ENCODE data around the gene FAM153A. TPM values are rescaled to one million over a fixed set of nuclear protein-coding genes. Genes with fewer than 3 reads are reported as not detected.
"Not testable (repeated sequence)": the region's sequence is repeated elsewhere in the genome, so short reads cannot be mapped to it uniquely, and the experiment has no call there.

The FAM153A gene
- total and polyA plus RNA-seq, 11 donors: 1.1 to 11.0 (median 2.6) TPM; not detected in 1

GRCh38 chr5:177689011-177689610 lies 93.6 kb downstream of the FAM153A start:
- H3K9me3 ChIP-seq; intact Hi-C loops (cut with DNase I); H3K4me3 ChIP-seq; H3K27me3 ChIP-seq; ATAC-seq; DNase-seq; H3K4me1 ChIP-seq; H3K27ac ChIP-seq; H3K36me3 ChIP-seq: not testable (repeated sequence)
- WGBS, 4 donors: 75 to 91% (median 78%) methylated on average over 10 to 12 of the region's 12 CpGs

DNA sequence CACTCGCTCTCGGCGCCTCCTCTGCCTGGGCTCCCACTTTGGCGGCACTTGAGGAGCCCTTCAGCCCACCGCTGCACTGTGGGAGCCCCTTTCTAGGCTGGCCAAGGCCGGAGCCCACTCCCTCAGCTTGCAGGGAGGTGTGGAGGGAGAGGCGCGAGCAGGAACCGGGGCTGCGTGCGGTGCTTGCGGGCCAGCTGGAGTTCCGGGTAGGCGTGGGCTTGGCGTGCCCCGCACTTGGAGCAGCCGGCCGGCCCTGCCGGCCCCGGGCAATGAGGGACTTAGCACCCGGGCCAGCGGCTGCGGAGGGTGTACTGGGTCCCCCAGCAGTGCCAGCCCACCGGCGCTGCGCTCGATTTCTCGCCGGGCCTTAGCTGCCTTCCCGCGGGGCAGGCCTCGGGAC lies 94.6 kb downstream of the FAM153A start:
- H3K27ac ChIP-seq; H3K4me1 ChIP-seq; H3K36me3 ChIP-seq; H3K27me3 ChIP-seq; intact Hi-C loops (cut with DNase I); DNase-seq; ATAC-seq; H3K4me3 ChIP-seq; H3K9me3 ChIP-seq: not testable (repeated sequence)
- WGBS, 4 donors: 96 to 98% (median 97%) methylated on average over 4 to 18 of the region's 32 CpGs

- DNase-seq; H3K36me3 ChIP-seq; H3K4me3 ChIP-seq; H3K27ac ChIP-seq; intact Hi-C loops (cut with DNase I); ATAC-seq; H3K4me1 ChIP-seq; H3K27me3 ChIP-seq; H3K9me3 ChIP-seq: not testable (repeated sequence)
- 44 to 80% (median 66%) methylated on average over 1 of the region's 1 CpG for WGBS, 4 donors
Observed at GRCh38 chr5:177681920-177682319, 100.8 kb downstream of the FAM153A start.

Other genes with a start within 250 kb of the FAM153A start
- gene FAM193B, start 228.3 kb downstream of the FAM153A start, total RNA-seq: 10 to 100 TPM; 13.1 to 34.4 (median 20.2) TPM
- gene FAM193B, start 228.3 kb downstream of the FAM153A start, polyA plus RNA-seq: 10 to 100 TPM; 17.4 to 58.9 TPM
- 100 to 1,000 TPM in 2 of 9 donors, 10 to 100 TPM in 7; 46.2 to 138 (median 77.0) TPM for gene TMED9, start 190.7 kb downstream of the FAM153A start, total RNA-seq
- gene TMED9, start 190.7 kb downstream of the FAM153A start, polyA plus RNA-seq: 100 to 1,000 TPM in 1 of 2 donors, 10 to 100 TPM in 1; 62.8 to 321 TPM
- gene B4GALT7, start 182.8 kb downstream of the FAM153A start, total RNA-seq: 10 to 100 TPM; 10.5 to 23.5 (median 17.7) TPM
- 10 to 100 TPM; 18.4 to 24.7 TPM for gene B4GALT7, start 182.8 kb downstream of the FAM153A start, polyA plus RNA-seq
- gene PROP1, start 213.3 kb upstream of the FAM153A start, total RNA-seq: not detected
- not detected for gene PROP1, start 213.3 kb upstream of the FAM153A start, polyA plus RNA-seq